Caki2 (cell line): ENCODE data around the gene USP20. TPM values are rescaled to one million over a fixed set of nuclear protein-coding genes. Genes with fewer than 3 reads are reported as not detected.

Source experiments
- DNase-seq: peaks from one replicate; pipeline ENCODE4 v3.0.0-alpha.2; 2015; ENCODE audit warnings: low read depth
- in situ Hi-C: cut with HindIII; loops from 2 replicates; pipeline ENCODE4 v1.10.0; 2016; ENCODE audit warnings: low sequenced_read_pairs, low pct_unique_long_range_greater_than_20kb, mixed read lengths
- total RNA-seq: library from RNA; depleted of rRNA; stranded (reverse); fragments of >200 nt; shearing (Covaris generic); gene quantifications from 2 replicates; pipeline ENCODE4 v1.2.3, GENCODE V29; 2014; ENCODE audit warnings: low replicate concordance; rRNA removed

USP20 gene
- total RNA-seq, 1 experiment from 2014 or later: 26.4 TPM

DNA sequence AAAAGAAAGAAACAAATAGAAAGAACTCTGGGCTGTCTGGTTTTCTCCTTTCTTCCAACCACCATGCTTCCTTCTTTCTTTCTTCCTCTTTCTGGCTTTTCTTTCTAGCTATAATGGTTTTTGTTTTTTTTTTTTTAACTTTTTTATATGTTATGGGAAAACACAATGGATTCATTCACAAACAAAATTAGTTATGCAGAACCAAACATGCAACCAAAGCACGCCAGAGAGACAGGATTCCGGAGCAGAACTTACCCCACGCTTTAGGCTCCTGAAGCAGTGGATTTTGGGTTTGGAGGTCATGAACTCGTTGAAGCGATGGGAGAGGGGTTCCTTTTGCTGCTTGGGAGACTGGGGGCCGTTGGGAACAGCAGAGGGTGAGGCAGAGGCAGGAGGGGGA is 88.3 kb downstream of the USP20 start:
- in situ Hi-C loops: no loop called here
- DNase-seq: no peak

DNA sequence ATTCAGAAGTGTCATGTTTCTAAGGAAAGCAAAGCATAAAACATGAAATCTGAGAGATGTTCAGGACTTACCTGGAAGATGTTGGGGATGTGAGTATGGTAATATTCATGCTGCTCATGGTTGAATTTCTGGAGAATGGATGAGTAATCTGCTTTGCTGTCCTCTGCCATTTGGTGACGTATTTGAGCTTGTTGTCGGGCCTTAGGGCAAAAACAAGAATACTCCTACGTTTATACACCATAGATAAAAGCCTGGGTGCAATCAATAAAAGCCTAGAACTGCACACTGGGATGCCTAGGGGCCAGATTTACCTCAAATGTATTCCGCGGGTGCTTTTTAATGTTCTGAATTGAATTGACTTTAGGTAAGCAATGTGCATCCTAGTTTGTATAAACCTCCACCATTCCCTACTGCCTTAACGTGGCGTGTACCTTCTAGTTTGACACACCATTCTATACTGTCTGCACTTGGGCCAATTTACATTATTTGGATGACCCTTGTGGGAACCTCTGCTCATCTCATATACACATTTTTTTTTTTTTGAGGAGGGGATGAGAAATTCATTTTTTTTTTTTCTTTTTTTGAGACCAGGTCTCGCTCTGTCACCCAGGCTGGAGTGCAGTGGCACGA is 94.4 kb downstream of the USP20 start:
- in situ Hi-C loops: no loop called here
- DNase-seq: no peak

DNA sequence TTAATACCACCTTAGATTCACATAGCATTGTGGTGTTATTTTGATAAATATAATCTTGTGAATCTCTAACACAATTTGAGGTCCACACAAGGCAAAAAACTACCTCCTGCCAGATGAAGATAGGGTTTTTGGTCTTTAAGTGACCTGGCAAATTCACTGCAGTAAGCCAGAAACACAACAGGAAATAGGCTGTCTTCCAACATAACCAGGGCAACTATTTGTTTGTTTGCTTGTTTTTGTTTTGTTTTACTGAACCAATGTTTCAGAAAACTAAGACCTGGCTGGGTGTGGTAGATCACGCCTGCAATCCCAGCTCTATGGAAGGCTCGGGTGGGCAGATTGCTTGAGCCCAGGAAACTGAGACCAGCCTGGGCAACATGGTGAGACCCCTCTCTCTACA is 95.5 kb downstream of the USP20 start:
- DNase-seq: no peak
- in situ Hi-C loops: no loop called here

Other genes with a start within 250 kb of the USP20 start
- gene C9orf50, start 214.4 kb upstream of the USP20 start, total RNA-seq: not detected in 2 replicates
- gene NTMT1, start 209.3 kb upstream of the USP20 start, total RNA-seq: 67.2 and 70.5 TPM in 2 replicates
- 23.1 and 34.4 TPM in 2 replicates for gene ASB6, start 193.3 kb upstream of the USP20 start, total RNA-seq
- gene PRRX2, start 169.8 kb upstream of the USP20 start, total RNA-seq: 3.0 and 7.6 TPM in 2 replicates
- 44.9 and 54.4 TPM in 2 replicates for gene PTGES, start 82.4 kb upstream of the USP20 start, total RNA-seq
- gene TOR1B, start 32.3 kb upstream of the USP20 start, total RNA-seq: 19.3 and 63.0 TPM in 2 replicates
- 31.2 and 38.7 TPM in 2 replicates for gene TOR1A, start 11.3 kb upstream of the USP20 start, total RNA-seq
- gene C9orf78, start 183 bp upstream of the USP20 start, total RNA-seq: 34.7 and 37.9 TPM in 2 replicates
- 68.1 and 103 TPM in 2 replicates for gene FNBP1, start 207.7 kb downstream of the USP20 start, total RNA-seq
- 11.4 and 20.0 TPM in 2 replicates for gene GPR107, start 218.4 kb downstream of the USP20 start, total RNA-seq